ENCODE results near the gene LRRC23. TPM values are rescaled to one million over a fixed set of nuclear protein-coding genes. Genes with fewer than 3 reads are reported as not detected.

Gene LRRC23
- total RNA-seq, 4 donors from 2014 or later: 8.3 to 12.9 (median 11.0) TPM

- Histone ChIP-seq H3K27me3 (no peaks in the 10 kb centered on the region), H3K4me3 (peak overlapping the region in 1 of 4 donors; percentile 30), H3K9me3 (no peaks in the 10 kb centered on the region), H3K27ac (replicated peaks in 1 of 4) (peak overlapping the region; percentile 61 to 84 (median 71)), H3K36me3 (peaks cover 5 to 11% (median 8%) of the 10 kb centered on the region in 4 donors), H3K4me1 (peaks cover 47 to 65% (median 52%) of the 10 kb centered on the region in 4 donors)
- no peak for TF ChIP-seq POLR2A (IDR thresholded peaks at IDR 0.05; ENCODE audit: low read depth)
- TF ChIP-seq, protein P1, sequence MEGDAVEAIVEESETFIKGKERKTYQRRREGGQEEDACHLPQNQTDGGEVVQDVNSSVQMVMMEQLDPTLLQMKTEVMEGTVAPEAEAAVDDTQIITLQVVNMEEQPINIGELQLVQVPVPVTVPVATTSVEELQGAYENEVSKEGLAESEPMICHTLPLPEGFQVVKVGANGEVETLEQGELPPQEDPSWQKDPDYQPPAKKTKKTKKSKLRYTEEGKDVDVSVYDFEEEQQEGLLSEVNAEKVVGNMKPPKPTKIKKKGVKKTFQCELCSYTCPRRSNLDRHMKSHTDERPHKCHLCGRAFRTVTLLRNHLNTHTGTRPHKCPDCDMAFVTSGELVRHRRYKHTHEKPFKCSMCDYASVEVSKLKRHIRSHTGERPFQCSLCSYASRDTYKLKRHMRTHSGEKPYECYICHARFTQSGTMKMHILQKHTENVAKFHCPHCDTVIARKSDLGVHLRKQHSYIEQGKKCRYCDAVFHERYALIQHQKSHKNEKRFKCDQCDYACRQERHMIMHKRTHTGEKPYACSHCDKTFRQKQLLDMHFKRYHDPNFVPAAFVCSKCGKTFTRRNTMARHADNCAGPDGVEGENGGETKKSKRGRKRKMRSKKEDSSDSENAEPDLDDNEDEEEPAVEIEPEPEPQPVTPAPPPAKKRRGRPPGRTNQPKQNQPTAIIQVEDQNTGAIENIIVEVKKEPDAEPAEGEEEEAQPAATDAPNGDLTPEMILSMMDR (IDR thresholded peaks at IDR 0.05): no peak
- TF ChIP-seq EP300 (IDR thresholded peaks at IDR 0.05): no peak
- TF ChIP-seq POLR2AphosphoS5 (IDR thresholded peaks at IDR 0.05): no peak
- WGBS: 83% methylated on average over 12 of the region's 13 CpGs
- DNase-seq (ENCODE audit: extremely low spot score): no peak
- intact Hi-C loops (cut with DNase I): no loop called here
These were observed 56.1 kb downstream of the LRRC23 start for GRCh38 chr12:6960593-6961277.

GRCh38 chr12:6961278-6961694 is 56.7 kb downstream of the LRRC23 start:
- H3K36me3 ChIP-seq: peaks cover 10 to 17% (median 14%) of the 10 kb centered on the region in 4 donors
- peak overlapping the region; percentile 18 to 30 (median 21) for H3K4me3 ChIP-seq
- H3K27me3 ChIP-seq: no peaks in the 10 kb centered on the region
- peaks cover 47 to 65% (median 52%) of the 10 kb centered on the region in 4 donors for H3K4me1 ChIP-seq
- intact Hi-C loops (cut with DNase I): no loop called here
- no peaks in the 10 kb centered on the region for H3K9me3 ChIP-seq
- DNase-seq (ENCODE audit: extremely low spot score): no peak
- TF ChIP-seq EP300 (IDR thresholded peaks at IDR 0.05) (no peak), POLR2AphosphoS5 (IDR thresholded peaks at IDR 0.05) (peak in 1 of 2 donors; percentile 19), POLR2A (IDR thresholded peaks at IDR 0.05; ENCODE audit: low read depth) (no peak)
- TF ChIP-seq, protein P1 (IDR thresholded peaks at IDR 0.05): no peak
- 48% methylated on average over 9 of the region's 24 CpGs for WGBS
- peak overlapping the region; percentile 61 to 84 (median 71) for H3K27ac ChIP-seq (replicated peaks in 1 of 4)

DNA sequence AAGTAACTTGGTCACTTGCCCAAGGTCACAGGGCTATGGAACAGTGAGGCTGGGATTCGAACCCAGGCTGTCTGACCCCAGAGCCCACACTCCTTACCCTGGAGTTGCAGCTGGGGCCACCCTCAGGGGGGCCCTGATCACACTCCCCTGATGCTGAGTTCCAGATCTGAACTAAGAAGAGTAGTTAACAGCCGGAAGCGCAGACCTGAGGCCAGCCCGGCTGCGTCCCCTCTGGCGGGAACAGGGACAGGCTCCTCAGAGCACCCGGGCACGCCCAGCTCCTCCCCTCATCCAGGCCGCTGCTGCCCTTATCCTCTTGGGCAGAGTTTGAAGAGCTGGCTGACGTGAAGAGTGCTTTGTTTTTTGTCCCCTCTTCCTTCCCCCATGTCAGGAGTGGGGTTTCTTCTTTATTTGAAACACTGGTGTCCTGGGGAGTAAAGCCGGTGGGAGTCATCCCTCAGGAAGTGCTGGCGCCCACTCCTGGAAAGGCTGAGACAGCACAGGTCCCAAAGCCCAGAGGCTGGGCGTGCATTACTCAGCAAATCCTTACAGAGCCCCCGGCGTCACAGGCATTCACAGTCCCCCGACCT is 57.2 kb downstream of the LRRC23 start:
- WGBS: 16% methylated on average over 9 of the region's 16 CpGs
- peak overlapping the region; percentile 61 to 84 (median 71) for H3K27ac ChIP-seq (replicated peaks in 1 of 4)
- peaks cover 15 to 22% (median 19%) of the 10 kb centered on the region in 4 donors for H3K36me3 ChIP-seq
- TF ChIP-seq, protein P1 (IDR thresholded peaks at IDR 0.05): peak in 2 of 3 experiments; percentile 23 to 52
- TF ChIP-seq POLR2A (IDR thresholded peaks at IDR 0.05; ENCODE audit: low read depth): no peak
- TF ChIP-seq POLR2AphosphoS5 (IDR thresholded peaks at IDR 0.05): no peak
- TF ChIP-seq EP300 (IDR thresholded peaks at IDR 0.05): no peak
- H3K27me3 ChIP-seq: no peaks in the 10 kb centered on the region
- peak overlapping the region; percentile 18 to 30 (median 21) for H3K4me3 ChIP-seq
- H3K9me3 ChIP-seq: no peaks in the 10 kb centered on the region
- intact Hi-C loops (cut with DNase I): no loop called here
- peaks cover 47 to 65% (median 52%) of the 10 kb centered on the region in 4 donors for H3K4me1 ChIP-seq
- no peak for DNase-seq (ENCODE audit: extremely low spot score)

GRCh38 chr12:6962285-6963015 is 57.8 kb downstream of the LRRC23 start:
- no peaks in the 10 kb centered on the region for H3K9me3 ChIP-seq
- intact Hi-C loops (cut with DNase I): no loop called here
- H3K4me1 ChIP-seq: peaks cover 47 to 65% (median 52%) of the 10 kb centered on the region in 4 donors
- DNase-seq (ENCODE audit: extremely low spot score): no peak
- WGBS: 66% methylated on average over 18 of the region's 25 CpGs
- TF ChIP-seq, protein P1 (IDR thresholded peaks at IDR 0.05): peak in 1 of 3 experiments; percentile 3
- no peak for TF ChIP-seq POLR2AphosphoS5 (IDR thresholded peaks at IDR 0.05)
- peak overlapping the region; percentile 61 to 84 (median 71) for H3K27ac ChIP-seq (replicated peaks in 1 of 4)
- H3K27me3 ChIP-seq: no peaks in the 10 kb centered on the region
- H3K4me3 ChIP-seq: peak overlapping the region in 3 of 4 donors; percentile 12 to 30 (median 18)
- peaks cover 22 to 28% (median 25%) of the 10 kb centered on the region in 4 donors for H3K36me3 ChIP-seq
